Peyer's patch (tissue), 4 donors: Measurements from ENCODE around the gene SLC22A3.
"Not testable (repeated sequence)": the region's sequence is repeated elsewhere in the genome, so short reads cannot be mapped to it uniquely, and the experiment has no call there.

Experiments used
- CTCF ChIP-seq, 6 experiments: fragments of 450-650 bp in 4 of 6; fragments of 200-600 bp in 2 of 6; sonication (generic) in 1 of 6; IDR thresholded peaks; one replicate each; pipeline ENCODE4 v1.5.1; 2017 to 2019; ENCODE audit warnings: antibody characterized with exemption in 6 of 6, mild to moderate bottlenecking in 3 of 6, moderate library complexity in 1 of 6
- POLR2A ChIP-seq, 2 donors: fragments of 450-650 bp; IDR thresholded peaks; one replicate each; pipeline ENCODE4 v1.5.1; 2017; ENCODE audit warnings: antibody characterized with exemption in 2 of 2, mild to moderate bottlenecking in 2 of 2, moderate library complexity in 2 of 2

DNA sequence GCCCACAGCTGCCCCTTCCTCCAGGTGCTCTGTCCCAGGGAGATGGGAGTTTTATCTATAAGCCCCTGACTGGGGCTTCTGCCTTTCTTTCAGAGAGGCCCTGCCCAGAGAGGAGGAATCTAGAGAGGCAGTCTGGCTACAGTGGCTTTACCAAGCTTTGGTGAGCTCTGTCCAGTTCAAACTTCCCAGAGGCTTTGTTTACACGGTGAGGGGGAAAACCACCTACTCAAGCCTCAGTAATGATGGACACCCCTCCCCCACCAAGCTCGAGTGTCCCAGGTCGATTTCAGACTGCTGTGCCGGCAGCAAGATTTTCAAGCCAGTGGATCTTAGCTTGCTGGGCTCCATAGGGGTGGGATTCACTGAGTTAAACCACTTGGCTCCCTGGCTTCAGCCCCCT, 25.4 kb downstream of the SLC22A3 start:
- not testable (repeated sequence) for TF ChIP-seq POLR2A, CTCF (IDR thresholded peaks at IDR 0.05)
